RWPE2 (cell line): ENCODE data around the gene PRAMEF12.
A peak's percentile ranks its signal among the peaks of the same experiment; 100 is the strongest.
"Not testable (repeated sequence)": the region's sequence is repeated elsewhere in the genome, so short reads cannot be mapped to it uniquely, and the experiment has no call there.

Experiments used
- ATAC-seq: fragments of 200-7000 bp; cut with Tn5 transposase; 3 replicates; pipeline ENCODE4 v1.9.1; 2021; ENCODE audit warnings: low read depth
- DNase-seq: peaks from one replicate; pipeline ENCODE4 v3.0.0-alpha.2; 2020; ENCODE audit warnings: low spot score
- H3K27ac ChIP-seq: fragments of 450-650 bp; 2 replicates; pipeline ENCODE4 v1.5.1; 2017; ENCODE audit warnings: mild to moderate bottlenecking; ENCODE audit not compliant: poor library complexity, severe bottlenecking
- H3K27me3 ChIP-seq: fragments of 250-450 bp; sonication (Bioruptor Pico); 2 replicates; pipeline ENCODE4 v1.5.1; 2021; ENCODE audit warnings: mild to moderate bottlenecking, moderate library complexity; ENCODE audit not compliant: insufficient read depth, poor library complexity, severe bottlenecking
- H3K36me3 ChIP-seq: fragments of 250-450 bp; sonication (Bioruptor Pico); 2 replicates; pipeline ENCODE4 v1.5.1; 2020; ENCODE audit warnings: low read depth, mild to moderate bottlenecking, moderate library complexity
- H3K4me1 ChIP-seq: fragments of 250-450 bp; sonication (Bioruptor Pico); 2 replicates; pipeline ENCODE4 v1.5.1; 2021; ENCODE audit warnings: mild to moderate bottlenecking, moderate library complexity; ENCODE audit not compliant: insufficient read depth, poor library complexity, severe bottlenecking
- H3K4me3 ChIP-seq: fragments of 250-450 bp; sonication (Bioruptor Pico); 2 replicates; pipeline ENCODE4 v1.5.1; 2021; ENCODE audit warnings: mild to moderate bottlenecking, moderate library complexity; ENCODE audit not compliant: severe bottlenecking
- H3K9me3 ChIP-seq: fragments of 250-450 bp; sonication (Bioruptor Pico); 2 replicates; pipeline ENCODE4 v1.5.1; 2021; ENCODE audit warnings: mild to moderate bottlenecking, moderate library complexity; ENCODE audit not compliant: severe bottlenecking
- TF ChIP-seq, protein P1 (sequence below): fragments of 450-650 bp; IDR thresholded peaks from one replicate; pipeline ENCODE4 v1.5.1; 2017; ENCODE audit warnings: mild to moderate bottlenecking, moderate library complexity; ENCODE audit not compliant: poor library complexity, severe bottlenecking

The PRAMEF12 gene

DNA sequence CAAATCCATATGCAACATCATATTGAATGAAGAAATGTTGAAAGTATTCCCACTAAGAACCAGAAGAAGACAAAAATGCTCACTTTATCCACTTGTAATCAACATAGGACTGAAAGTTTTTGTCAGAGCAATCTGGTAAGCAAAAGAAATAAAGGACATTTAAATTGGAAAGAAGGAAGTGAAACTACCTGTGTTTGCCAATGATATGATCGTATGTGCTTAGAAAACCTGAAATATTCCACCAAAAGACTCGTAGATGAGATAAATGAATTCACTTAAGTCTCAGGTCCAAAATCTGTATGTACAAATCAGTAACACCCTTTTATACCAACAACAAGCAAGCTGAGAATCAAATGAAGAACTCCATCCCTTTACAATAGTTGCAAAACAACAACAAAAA lies 26.2 kb downstream of the PRAMEF12 start:
- ATAC-seq (no peak), DNase-seq (no peak)
- no peaks in the 10 kb centered on the region for H3K27me3 ChIP-seq
- no peak overlapping the region for H3K27ac ChIP-seq
- H3K36me3 ChIP-seq: no peaks in the 10 kb centered on the region
- TF ChIP-seq, protein P1, sequence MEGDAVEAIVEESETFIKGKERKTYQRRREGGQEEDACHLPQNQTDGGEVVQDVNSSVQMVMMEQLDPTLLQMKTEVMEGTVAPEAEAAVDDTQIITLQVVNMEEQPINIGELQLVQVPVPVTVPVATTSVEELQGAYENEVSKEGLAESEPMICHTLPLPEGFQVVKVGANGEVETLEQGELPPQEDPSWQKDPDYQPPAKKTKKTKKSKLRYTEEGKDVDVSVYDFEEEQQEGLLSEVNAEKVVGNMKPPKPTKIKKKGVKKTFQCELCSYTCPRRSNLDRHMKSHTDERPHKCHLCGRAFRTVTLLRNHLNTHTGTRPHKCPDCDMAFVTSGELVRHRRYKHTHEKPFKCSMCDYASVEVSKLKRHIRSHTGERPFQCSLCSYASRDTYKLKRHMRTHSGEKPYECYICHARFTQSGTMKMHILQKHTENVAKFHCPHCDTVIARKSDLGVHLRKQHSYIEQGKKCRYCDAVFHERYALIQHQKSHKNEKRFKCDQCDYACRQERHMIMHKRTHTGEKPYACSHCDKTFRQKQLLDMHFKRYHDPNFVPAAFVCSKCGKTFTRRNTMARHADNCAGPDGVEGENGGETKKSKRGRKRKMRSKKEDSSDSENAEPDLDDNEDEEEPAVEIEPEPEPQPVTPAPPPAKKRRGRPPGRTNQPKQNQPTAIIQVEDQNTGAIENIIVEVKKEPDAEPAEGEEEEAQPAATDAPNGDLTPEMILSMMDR: no peak
- H3K4me3 ChIP-seq: no peak overlapping the region
- no peaks in the 10 kb centered on the region for H3K9me3 ChIP-seq
- H3K4me1 ChIP-seq: peaks cover 4% of the 10 kb centered on the region

DNA sequence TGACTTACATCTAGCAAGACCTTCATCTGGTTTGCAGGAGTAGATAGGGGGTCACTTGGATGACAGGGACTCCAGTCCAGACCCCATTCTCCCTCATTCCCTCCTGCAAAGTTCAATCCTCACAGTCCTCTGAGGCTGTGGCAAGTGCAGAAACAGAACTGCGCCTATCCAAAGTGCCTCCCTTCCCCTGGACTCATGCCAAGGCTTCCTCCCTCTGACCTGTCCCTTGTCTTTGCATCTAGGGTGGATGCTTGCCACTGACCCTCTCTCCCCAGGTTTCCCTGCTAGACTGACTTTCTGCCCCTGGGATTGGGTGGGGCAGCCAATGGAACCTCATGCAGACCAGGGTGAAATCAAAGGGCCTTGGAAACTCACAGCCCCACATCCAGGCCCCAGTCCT lies 36.4 kb downstream of the PRAMEF12 start:
- Histone ChIP-seq H3K4me3 (no peak overlapping the region), H3K4me1 (no peaks in the 10 kb centered on the region), H3K27me3 (no peaks in the 10 kb centered on the region), H3K9me3 (no peaks in the 10 kb centered on the region), H3K27ac (peak overlapping the region; percentile 60), H3K36me3 (no peaks in the 10 kb centered on the region)
- no peak for DNase-seq
- TF ChIP-seq, protein P1: no peak
- ATAC-seq: no peak

DNA sequence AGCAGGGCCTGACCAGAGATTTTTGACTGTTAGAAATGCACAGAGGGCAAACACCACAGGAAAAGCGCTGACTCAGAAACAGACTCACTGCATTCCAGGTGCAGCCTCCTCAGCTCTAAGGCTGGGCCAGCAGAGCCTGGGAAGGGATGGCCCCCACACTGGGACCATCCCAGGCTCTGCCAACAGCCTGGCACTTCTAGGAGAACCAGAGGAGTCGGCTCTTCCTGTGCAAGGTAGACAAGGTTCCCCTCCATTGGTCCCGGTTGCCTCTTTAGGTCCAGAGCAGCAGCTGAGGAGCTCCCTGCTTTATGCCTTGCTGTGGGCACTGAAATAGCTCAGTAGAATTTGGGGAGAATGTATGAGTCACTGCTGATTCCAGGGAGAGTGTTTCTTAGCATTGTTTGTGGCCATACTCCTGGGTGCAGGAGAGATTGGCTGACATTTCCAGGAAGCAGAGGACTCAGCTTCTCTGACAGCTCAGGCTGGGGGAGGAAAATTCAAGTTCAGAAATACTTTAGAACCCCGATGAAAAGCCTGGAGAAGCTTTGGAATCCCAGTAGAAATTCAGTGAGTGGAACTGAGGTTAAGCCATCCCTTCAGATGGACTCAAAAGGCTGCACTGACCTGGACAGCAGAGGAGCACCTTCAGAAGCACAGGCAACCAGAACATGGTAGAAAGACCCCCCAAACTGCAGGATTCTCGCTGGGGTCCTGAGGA lies 37.3 kb downstream of the PRAMEF12 start:
- Histone ChIP-seq H3K4me3 (no peak overlapping the region), H3K27me3 (no peaks in the 10 kb centered on the region), H3K4me1 (no peaks in the 10 kb centered on the region), H3K36me3 (no peaks in the 10 kb centered on the region), H3K27ac (peak overlapping the region; percentile 60), H3K9me3 (no peaks in the 10 kb centered on the region)
- TF ChIP-seq, protein P1: no peak
- peak; percentile 88 for ATAC-seq
- DNase-seq: no peak

DNA sequence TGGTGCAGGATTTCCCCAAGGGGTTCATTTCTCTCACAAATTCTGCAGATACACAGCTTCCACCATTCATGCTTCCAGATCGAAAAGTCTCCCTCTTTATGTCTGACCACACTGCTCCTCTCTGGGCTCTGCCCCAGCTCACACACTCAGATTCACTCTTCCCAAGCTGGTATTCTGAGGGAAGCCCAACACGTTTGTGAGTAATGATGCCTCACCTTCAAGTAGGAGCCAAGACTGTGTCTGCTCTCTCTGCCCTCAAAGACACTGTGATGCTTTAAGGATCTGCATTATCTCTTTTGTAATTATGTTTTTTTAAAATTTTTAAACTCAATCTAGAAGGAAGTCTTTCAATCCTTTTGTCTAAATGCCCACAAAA lies 37.9 kb downstream of the PRAMEF12 start:
- DNase-seq: no peak
- no peak overlapping the region for H3K4me3 ChIP-seq

DNA sequence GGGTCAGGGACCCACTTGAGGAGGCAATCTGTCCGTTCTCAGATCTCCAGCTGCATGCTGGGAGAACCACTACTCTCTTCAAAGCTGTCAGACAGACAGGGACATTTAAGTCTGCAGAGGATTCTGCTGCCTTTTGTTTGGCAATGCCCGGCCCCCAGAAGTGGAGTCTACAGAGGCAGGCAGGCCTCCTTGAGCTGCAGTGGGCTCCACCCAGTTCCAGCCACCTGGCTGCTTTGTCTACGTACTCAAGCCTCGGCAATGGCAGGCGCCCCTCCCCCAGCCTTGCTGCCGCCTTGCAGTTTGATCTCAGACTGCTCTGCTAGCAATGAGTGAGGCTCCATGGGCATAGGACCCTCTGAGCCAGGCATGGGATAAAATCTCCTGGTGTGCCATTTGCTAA lies 45.5 kb downstream of the PRAMEF12 start:
- not testable (repeated sequence) for H3K36me3 ChIP-seq, H3K27me3 ChIP-seq, ATAC-seq, H3K9me3 ChIP-seq, H3K4me3 ChIP-seq, H3K4me1 ChIP-seq, DNase-seq, H3K27ac ChIP-seq

More for the DNA sequence above, 37.9 kb downstream of the PRAMEF12 start:
- H3K27ac ChIP-seq: peak overlapping the region; percentile 60
- H3K9me3 ChIP-seq: no peaks in the 10 kb centered on the region
- ATAC-seq: peak; percentile 57
- TF ChIP-seq, protein P1: no peak
- no peaks in the 10 kb centered on the region for H3K27me3 ChIP-seq
- H3K36me3 ChIP-seq: no peaks in the 10 kb centered on the region
- no peaks in the 10 kb centered on the region for H3K4me1 ChIP-seq
